GM19193 (cell line): ENCODE results near the gene MAP2K5.

Source experiments
- POLR2A ChIP-seq: IDR thresholded peaks from 4 replicates; pipeline ENCODE4 v1.6.1; 2011; ENCODE audit not compliant: insufficient read depth, insufficient read length; ENCODE audit errors: extremely low read depth

The MAP2K5 gene

DNA sequence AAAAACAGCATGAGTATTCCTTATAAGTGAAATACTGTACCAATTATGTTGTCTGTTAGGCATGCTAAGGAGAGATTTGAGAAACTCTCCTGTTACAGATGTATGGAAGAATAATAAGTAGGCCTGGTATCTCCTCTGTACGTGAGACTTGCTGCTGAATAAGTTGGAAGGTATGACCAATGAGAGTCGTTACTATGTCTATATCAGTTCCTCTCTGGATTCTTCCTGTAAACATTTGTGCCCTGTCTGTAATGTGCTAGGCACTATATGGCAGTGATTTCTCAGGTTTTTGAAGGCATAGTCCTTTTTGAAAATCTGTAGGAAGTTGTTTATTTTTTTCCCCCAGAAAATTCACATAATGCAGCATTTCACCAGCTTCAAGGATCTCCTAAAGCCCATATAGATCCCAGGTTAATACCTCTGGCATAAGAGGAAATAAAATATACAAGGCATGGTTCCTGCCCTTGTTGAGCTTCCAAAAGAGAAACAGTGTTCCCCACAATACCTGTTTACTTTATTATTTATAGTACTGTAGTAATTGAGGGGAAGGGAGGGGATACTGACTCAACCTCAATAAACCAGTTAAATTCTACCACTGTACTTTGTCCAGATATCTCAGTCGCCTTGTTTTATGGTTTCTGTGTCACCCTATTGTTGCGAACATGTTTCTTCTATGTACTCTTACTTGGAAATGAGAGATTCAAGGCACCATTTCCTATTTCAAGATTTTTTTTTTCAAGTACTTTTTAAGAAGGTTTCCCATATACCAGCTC lies 28.6 kb downstream of the MAP2K5 start:
- TF ChIP-seq POLR2A: no peak

DNA sequence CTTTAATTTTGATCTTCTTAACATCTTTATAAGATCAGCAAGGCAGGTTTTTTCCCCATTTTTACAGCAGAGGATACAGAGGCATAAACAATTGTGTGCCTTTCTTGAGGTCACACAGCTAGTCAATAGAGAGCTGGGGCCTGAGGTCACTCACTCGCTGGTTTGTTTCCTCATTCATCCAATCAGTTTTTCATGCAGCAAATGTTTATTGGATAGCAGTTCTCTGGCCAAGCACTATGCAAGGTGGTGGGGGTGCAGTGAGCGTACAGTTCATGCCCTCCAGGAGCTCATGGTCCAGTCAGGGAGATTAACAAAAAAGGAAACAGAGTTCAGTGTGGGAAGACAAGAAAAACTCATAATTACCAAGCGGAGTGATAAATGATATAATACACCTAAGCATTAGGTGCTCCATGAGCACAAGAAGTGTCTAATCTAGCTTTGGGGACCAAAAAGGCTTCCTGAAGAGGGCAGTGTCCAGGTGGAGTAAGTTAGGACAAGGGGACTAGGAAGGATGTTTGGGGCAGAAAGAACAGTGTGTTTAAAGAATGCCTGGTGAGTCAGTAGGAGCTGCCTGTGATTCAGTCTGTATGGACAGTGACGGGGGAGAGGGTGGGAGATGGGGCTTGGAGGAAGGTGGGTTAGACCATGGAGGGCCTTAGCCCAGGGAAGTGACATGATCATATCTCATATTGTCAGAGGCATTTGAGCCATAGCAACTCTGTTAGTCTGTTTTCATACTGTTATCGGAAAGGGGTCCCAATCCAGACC lies 29.3 kb downstream of the MAP2K5 start:
- no peak for TF ChIP-seq POLR2A

DNA sequence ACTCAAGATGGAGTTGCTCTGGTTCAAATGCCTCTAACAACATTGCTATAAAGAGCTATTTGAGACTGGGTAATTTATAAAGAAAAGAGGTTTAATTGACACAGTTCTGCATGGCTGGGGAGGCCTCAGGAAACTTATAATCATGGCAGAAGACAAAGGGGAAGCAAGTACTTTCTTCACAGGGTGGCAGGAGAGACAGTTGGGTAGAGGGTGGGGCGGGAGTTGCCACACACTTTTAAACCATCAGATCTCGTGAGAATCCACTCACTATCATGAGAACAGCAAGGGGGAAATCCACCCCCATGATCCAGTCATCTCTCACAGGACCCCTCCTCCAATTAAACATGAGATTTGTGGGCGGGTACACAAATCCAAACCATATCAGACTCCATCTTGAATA lies 30.7 kb downstream of the MAP2K5 start:
- no peak for TF ChIP-seq POLR2A

DNA sequence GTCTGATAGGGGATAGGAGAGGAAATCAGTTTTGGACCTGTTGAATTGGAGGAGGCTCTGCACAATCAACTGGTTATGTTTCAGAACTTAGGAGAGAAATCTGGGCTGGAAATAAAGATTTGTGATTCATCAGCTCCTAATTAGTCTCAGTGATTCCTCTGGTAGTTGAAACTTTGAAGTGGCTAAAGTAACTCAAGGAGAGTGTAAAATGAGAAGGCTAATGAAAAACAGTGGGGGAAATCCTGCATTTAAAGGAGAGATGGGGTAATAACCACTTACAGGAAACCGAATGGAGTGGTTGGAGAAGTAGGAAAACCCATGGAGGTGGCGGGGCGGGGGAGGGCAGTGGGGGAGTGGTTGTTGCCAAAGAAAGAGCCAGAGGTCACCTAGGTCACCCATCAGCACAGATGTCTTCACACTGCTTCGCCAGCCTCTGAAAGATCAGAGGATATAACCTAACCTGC lies 32.6 kb downstream of the MAP2K5 start:
- no peak for TF ChIP-seq POLR2A

DNA sequence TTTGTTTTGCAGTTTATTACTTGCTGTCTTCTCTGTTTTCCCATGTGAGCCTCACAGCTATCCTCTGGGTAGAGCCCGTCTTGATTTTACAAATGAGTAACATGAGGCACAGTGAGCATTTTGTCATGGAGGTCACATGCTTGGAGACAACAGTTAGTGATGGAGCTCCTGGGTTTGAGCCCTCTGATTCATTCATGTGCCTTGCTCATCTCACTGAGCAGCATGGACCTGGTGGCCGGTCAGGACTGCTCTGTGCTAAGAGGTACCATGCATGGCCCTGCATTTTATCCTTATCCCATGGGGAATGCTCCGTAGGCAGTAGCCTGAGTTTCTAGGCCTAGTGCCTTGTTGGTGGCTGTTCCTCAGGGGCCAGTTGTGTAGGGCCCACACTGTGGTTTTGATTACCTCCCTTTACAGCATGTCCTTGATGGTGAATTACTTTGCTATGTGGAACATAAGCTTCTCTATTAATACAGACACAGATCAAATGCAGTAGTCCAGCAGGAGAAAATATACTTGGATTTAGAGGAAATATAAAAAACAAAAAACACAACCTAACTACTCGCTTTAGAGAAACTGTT lies 35.6 kb downstream of the MAP2K5 start:
- TF ChIP-seq POLR2A: no peak

DNA sequence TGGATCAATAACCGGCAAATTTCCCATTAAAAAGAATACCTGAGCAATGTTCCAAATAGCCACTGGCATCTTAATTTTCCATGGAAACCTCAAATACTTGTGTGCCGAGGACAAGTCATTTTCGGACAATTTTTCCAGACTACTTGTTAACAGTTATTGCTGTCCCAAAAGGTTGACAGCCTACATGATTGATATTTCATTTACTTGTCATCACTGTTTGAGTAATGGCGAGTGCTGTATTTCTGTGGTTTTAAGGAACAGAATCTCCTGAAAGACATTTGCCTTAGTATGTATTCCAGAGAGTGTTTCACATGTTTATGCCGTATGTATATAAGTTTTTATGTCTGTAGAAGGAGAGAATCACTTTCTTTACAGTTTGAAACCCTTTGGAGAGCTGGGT lies 36.7 kb downstream of the MAP2K5 start:
- no peak for TF ChIP-seq POLR2A

DNA sequence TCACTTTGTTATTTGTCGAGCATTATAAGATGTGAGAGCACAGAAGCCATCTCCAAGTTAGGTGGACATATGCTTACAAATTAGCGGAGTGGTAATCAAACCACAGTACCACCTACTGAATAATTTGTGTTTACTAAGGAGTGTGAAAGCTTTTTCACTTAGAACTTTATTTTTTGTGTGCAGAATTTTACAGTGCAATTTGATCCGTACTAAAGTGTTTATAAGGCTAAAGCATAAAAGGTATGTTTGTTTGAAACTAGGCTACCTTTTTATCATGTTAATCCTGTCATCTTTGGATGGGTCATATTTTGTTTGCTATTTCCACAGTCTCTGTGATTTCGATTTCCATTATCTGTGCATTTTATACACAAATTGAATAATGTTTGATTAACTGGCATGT lies 37.5 kb downstream of the MAP2K5 start:
- no peak for TF ChIP-seq POLR2A

DNA sequence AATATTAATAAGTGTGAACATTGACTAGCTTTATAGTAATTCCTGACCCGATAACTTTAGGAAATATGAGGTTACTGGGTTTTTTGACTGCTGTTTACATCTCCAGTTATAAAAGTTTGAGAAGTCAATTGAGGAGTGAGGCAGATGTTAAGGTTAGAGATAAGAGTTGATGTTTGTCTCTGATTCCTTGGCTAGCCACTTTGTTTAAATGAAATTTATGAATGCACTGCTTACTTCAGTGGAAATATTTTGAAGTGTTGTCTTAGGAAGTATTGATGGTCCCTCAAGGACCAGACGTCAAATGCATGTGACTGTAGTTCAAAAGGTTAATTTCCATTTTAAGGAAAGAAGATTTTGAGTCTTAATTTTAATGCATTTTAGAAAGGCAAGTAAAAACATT lies 41.7 kb downstream of the MAP2K5 start:
- no peak for TF ChIP-seq POLR2A

DNA sequence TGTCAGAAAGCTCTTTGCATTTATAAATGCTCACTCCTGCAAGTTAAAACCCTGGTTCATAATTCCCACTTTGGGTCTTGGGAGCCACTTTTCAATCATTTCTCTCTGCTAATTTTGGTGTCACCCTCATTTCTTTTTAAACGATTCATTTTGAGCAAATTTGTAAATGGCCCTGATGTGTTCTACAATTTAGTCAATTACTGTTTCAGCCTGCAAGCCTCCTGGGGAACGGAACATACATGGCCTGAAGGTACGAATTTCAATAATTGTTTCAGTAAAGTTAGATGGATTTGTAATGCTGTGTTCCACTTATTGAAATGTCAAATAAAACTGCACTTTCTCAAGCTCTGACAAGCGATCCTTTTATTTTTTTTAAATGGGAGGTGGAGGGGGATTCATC lies 43.2 kb downstream of the MAP2K5 start:
- no peak for TF ChIP-seq POLR2A

DNA sequence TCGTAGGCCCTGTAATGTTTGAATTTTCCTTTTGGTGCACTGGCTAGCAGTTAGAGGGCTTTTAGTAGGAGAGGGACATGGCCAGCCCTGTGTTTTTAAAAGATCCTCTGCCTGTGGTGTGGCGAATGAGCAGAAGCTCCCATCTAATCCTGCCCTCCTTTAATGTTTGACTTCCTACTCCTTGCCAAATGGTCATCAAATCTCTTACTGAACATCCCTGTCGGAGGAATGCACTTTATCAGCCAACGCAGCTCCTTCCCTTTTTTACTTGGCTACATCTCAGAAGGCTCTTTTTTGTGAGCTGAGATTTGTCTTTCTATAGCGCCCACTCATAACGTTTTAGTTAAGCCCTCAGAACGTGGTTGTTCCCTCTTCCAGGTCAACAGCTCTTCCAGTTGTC lies 44.8 kb downstream of the MAP2K5 start:
- no peak for TF ChIP-seq POLR2A

DNA sequence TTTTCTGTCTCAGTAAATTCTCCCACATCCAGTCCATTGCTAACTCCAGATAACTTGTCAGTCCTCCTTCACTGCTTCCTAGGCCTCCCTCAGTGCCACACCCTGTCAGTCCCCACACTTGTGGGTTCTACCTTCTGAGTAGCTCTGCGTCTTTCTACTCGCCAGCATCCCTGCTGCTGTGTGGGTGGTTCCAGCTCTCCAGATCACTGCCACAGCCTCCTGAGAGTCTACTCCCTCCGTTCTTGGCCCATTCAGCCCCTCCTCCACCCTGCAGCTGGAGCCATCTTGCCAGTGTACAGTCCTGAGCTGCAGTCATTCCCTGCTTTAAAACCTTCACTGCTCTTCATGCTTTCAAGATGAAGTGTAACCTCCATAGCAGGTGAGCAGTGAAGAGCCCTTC lies 45.3 kb downstream of the MAP2K5 start:
- TF ChIP-seq POLR2A: no peak

DNA sequence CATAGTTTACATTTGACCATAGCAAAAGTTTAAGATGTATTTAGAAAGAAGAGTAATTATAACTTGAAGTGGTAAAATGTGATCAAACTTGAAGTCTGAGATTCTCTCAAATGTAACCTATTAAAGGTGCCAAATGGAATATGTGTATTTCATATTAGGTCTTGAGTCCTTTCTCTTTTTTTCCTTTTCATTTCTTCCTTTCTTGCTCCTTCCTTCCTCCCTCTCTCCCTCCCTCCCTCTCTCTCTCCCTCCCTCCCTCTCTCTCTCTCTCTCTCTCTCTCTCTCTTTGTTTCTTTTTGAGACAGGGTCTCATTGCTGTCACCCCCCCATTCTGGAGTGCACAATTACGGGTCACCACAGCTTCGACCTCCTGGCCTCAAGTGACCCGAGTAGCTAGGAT lies 47.7 kb downstream of the MAP2K5 start:
- TF ChIP-seq POLR2A: no peak

DNA sequence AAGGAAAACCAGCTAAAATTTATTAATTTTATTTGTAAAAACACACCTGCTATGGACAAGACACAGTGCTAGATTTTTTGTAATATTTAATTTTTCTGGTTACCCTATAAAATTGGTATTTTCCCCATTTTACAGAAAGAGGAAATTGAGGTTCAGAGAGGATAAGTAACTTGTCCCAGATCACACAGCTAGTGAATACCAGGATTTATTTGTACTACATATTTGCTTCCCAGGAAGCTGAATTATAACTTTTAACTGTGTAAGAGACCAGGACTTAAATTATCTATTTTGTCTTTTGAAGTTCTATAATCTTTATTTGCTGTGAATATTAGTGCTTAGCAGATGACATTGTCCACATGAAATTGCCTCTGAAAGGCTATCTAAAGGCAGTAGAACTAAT lies 49.7 kb downstream of the MAP2K5 start:
- no peak for TF ChIP-seq POLR2A

DNA sequence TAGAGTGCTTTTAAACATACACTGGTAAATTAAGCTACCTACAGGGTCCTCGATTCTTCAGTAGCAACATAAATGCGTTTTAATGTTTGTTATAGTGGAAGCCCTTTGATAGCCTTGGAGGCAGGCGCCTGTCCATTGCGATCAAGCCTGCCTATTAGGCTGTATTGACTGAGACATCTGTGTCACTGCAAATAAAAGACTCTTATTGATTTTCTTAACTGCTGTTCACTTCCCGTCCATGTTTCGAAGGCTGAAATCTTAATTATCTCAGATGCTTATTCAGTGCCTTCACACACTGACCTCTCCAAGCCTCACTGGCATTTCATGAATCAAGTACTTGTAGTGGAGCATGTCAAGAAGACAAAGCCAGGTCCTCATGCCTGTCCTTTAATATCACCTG lies 51.1 kb downstream of the MAP2K5 start:
- no peak for TF ChIP-seq POLR2A

DNA sequence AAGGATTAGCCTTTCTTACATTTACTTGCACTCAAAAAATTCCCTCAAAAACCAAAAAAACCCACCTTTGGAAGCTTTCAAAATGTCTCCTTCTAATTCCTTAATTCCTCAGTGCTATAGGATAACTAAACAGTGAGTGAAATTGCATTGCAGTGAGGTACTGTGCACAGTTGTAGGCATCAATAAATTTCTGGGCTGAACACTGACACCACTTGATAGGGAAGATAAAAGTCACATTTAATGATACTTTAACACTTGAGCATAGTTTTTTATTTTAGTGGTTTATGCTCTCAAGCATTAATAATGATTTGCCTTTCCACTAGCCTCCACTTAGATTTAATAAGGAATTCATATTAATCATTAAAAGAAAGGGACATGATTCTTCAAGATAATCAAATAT lies 52.3 kb downstream of the MAP2K5 start:
- TF ChIP-seq POLR2A: no peak

DNA sequence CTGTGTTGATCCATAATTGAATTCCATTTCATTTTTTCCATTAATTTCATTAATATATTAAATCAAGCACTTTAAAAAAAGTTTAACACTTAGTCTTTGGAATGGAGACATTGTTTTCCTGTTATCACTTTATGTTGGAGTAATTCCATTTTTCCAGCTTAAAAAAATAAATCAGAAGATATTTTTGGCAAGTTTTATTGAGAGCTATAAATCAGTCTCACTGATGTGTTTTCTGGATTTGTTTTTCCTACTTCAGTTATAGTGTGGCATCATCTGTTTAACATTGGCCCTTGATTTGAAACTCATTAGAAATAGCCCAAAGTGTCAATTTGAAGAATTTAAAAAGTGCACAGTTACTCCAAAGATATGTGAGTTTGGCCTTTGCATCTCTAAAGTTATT lies 53.1 kb downstream of the MAP2K5 start:
- TF ChIP-seq POLR2A: no peak
